Thymus (tissue), 11 donors: ENCODE results near the gene CDK3. TPM values are rescaled to one million over a fixed set of nuclear protein-coding genes. Genes with fewer than 3 reads are reported as not detected.
"Not testable (repeated sequence)": the region's sequence is repeated elsewhere in the genome, so short reads cannot be mapped to it uniquely, and the experiment has no call there.

Source experiments
- DNase-seq, 9 donors: peaks; one replicate each; pipeline ENCODE4 v3.0.0-alpha.2; 2013; ENCODE audit warnings: low spot score in 9 of 9, low read depth in 6 of 9, missing footprints in 1 of 9
- H3K27ac ChIP-seq, 2 donors: one replicate each; pipeline ENCODE4 v1.5.1; 2013; ENCODE audit warnings: control low read depth in 1 of 2, low read depth in 1 of 2, low read length in 1 of 2, mild to moderate bottlenecking in 1 of 2, moderate library complexity in 1 of 2
- H3K27me3 ChIP-seq, 2 donors: one replicate each; pipeline ENCODE4 v1.5.1; 2013; ENCODE audit warnings: low read length in 1 of 2; ENCODE audit not compliant: control insufficient read depth in 2 of 2, insufficient read depth in 1 of 2
- H3K36me3 ChIP-seq, 2 donors: one replicate each; pipeline ENCODE4 v1.5.1; 2013; ENCODE audit warnings: low read length in 1 of 2, mild to moderate bottlenecking in 1 of 2, moderate library complexity in 1 of 2; ENCODE audit not compliant: control insufficient read depth in 2 of 2, insufficient read depth in 2 of 2
- H3K4me1 ChIP-seq, 2 donors: one replicate each; pipeline ENCODE4 v1.5.1; 2013; ENCODE audit warnings: low read length in 2 of 2; ENCODE audit not compliant: control insufficient read depth in 2 of 2, insufficient read depth in 2 of 2
- H3K4me3 ChIP-seq, 2 donors: one replicate each; pipeline ENCODE4 v1.5.1; 2013; ENCODE audit warnings: low read length in 2 of 2, control low read depth in 1 of 2, mild to moderate bottlenecking in 1 of 2
- H3K9me3 ChIP-seq, 2 donors: one replicate each; pipeline ENCODE4 v1.5.1; 2013; ENCODE audit warnings: low read length in 1 of 2, mild to moderate bottlenecking in 1 of 2; ENCODE audit not compliant: control insufficient read depth in 2 of 2, insufficient read depth in 1 of 2
- WGBS: extraction: QIAGEN DNeasy Blood & Tissue Kit; methylation state at CpG from one replicate; pipeline ENCODE4 v1.1.7; 2013; 5-methylcytosine and 5-hydroxymethylcytosine counted together
- polyA plus RNA-seq: library from polyadenylated mRNA; stranded (reverse); fragments of 200-250 nt; gene quantifications from one replicate; pipeline ENCODE4 v1.2.3, GENCODE V29; 2013
- total RNA-seq: library from RNA; stranded (reverse); fragments of 120-200 nt; gene quantifications from one replicate; pipeline ENCODE4 v1.2.4, GENCODE V29; 2013
- donor health status: healthy.

Gene CDK3
- total and polyA plus RNA-seq, 2 donors = 3.2 to 31.8 TPM

- 98% methylated on average over 3 of the region's 3 CpGs for WGBS
- not testable (repeated sequence) for H3K27ac ChIP-seq
Measured at GRCh38 chr17:76042868-76043267, 42.2 kb downstream of the CDK3 start.

GRCh38 chr17:76044475-76045007 is 43.9 kb downstream of the CDK3 start:
- not testable (repeated sequence) for H3K27ac ChIP-seq, H3K4me3 ChIP-seq, H3K9me3 ChIP-seq, H3K4me1 ChIP-seq, DNase-seq, H3K27me3 ChIP-seq
- peaks cover 92 to 94% of the 10 kb centered on the region in 2 donors for H3K36me3 ChIP-seq
- WGBS = 98% methylated on average over 11 of the region's 11 CpGs

More at GRCh38 chr17:76042868-76043267, 42.2 kb downstream of the CDK3 start:
- peaks cover 88 to 91% of the 10 kb centered on the region in 2 donors for H3K36me3 ChIP-seq
- not testable (repeated sequence) for H3K9me3 ChIP-seq, H3K4me1 ChIP-seq, H3K27me3 ChIP-seq, H3K4me3 ChIP-seq, DNase-seq

GRCh38 chr17:76046064-76046463 is 45.4 kb downstream of the CDK3 start:
- DNase-seq = no peak
- Histone ChIP-seq H3K36me3 (peaks cover 90 to 94% of the 10 kb centered on the region in 2 donors), H3K4me3 (no peak overlapping the region), H3K27me3 (no peaks in the 10 kb centered on the region), H3K9me3 (no peaks in the 10 kb centered on the region), H3K4me1 (no peaks in the 10 kb centered on the region), H3K27ac (no peak overlapping the region)
- 94% methylated on average over 8 of the region's 8 CpGs for WGBS

- Histone ChIP-seq H3K9me3 (no peaks in the 10 kb centered on the region), H3K4me3 (no peak overlapping the region), H3K27ac (no peak overlapping the region), H3K4me1 (no peaks in the 10 kb centered on the region), H3K36me3 (peaks cover 76 to 90% of the 10 kb centered on the region in 2 donors), H3K27me3 (no peaks in the 10 kb centered on the region)
- 95% methylated on average over 9 of the region's 9 CpGs for WGBS
- DNase-seq = no peak
Measured at GRCh38 chr17:76048025-76048605, 47.5 kb downstream of the CDK3 start.

GRCh38 chr17:76048711-76049110 is 48.1 kb downstream of the CDK3 start:
- Histone ChIP-seq H3K4me3 (no peak overlapping the region), H3K36me3 (peaks cover 76 to 90% of the 10 kb centered on the region in 2 donors), H3K27ac (no peak overlapping the region), H3K4me1 (no peaks in the 10 kb centered on the region), H3K9me3 (no peaks in the 10 kb centered on the region), H3K27me3 (no peaks in the 10 kb centered on the region)
- WGBS = 84% methylated on average over 9 of the region's 9 CpGs
- DNase-seq = no peak

GRCh38 chr17:76049239-76049638 is 48.6 kb downstream of the CDK3 start:
- DNase-seq = no peak
- H3K9me3 ChIP-seq = no peaks in the 10 kb centered on the region
- WGBS = 98% methylated on average over 3 of the region's 3 CpGs
- H3K4me1 ChIP-seq = no peaks in the 10 kb centered on the region
- H3K27me3 ChIP-seq = no peaks in the 10 kb centered on the region
- H3K27ac ChIP-seq = no peak overlapping the region
- peaks cover 76 to 90% of the 10 kb centered on the region in 2 donors for H3K36me3 ChIP-seq
- H3K4me3 ChIP-seq = no peak overlapping the region

- H3K36me3 ChIP-seq = peaks cover 69 to 87% of the 10 kb centered on the region in 2 donors
- WGBS = 97% methylated on average over 15 of the region's 15 CpGs
- H3K9me3 ChIP-seq = no peaks in the 10 kb centered on the region
- H3K27ac ChIP-seq = no peak overlapping the region
- H3K27me3 ChIP-seq = no peaks in the 10 kb centered on the region
- DNase-seq = no peak
- H3K4me1 ChIP-seq = no peaks in the 10 kb centered on the region
- no peak overlapping the region for H3K4me3 ChIP-seq
Measured at GRCh38 chr17:76049836-76050537, 49.3 kb downstream of the CDK3 start.

- no peak overlapping the region for H3K27ac ChIP-seq
- WGBS = 98% methylated on average over 11 of the region's 11 CpGs
- no peaks in the 10 kb centered on the region for H3K4me1 ChIP-seq
- no peak for DNase-seq
- no peaks in the 10 kb centered on the region for H3K9me3 ChIP-seq
- H3K27me3 ChIP-seq = no peaks in the 10 kb centered on the region
- H3K36me3 ChIP-seq = peaks cover 68 to 83% of the 10 kb centered on the region in 2 donors
- H3K4me3 ChIP-seq = no peak overlapping the region
Measured at GRCh38 chr17:76050538-76051467, 50.1 kb downstream of the CDK3 start.
